Mesenchymal stem cell (in vitro differentiated cells and primary cell): Measurements from ENCODE around the gene GPC2.
A peak's percentile ranks its signal among the peaks of the same experiment; 100 is the strongest.

Experiments
- DNase-seq: peaks from one replicate; pipeline ENCODE4 v3.0.0-alpha.2; 2013
- H2AFZ ChIP-seq: one replicate; pipeline ENCODE4 v1.6.1; 2013; ENCODE audit warnings: low read depth, mild to moderate bottlenecking, control low read depth, inconsistent platforms, low read length, moderate library complexity
- H2AK5ac ChIP-seq: 2 replicates; pipeline ENCODE4 v1.6.1; 2013; ENCODE audit warnings: low read length, moderate library complexity, mild to moderate bottlenecking, inconsistent platforms; ENCODE audit not compliant: severe bottlenecking
- H2BK120ac ChIP-seq: one replicate; pipeline ENCODE4 v1.6.1; 2013; ENCODE audit warnings: low read depth, mild to moderate bottlenecking, inconsistent platforms, low read length, moderate library complexity
- H2BK12ac ChIP-seq, 2 experiments: one replicate each; pipeline ENCODE4 v1.6.1; 2013; ENCODE audit warnings: inconsistent platforms in 2 of 2, low read length in 2 of 2, mild to moderate bottlenecking in 2 of 2, moderate library complexity in 2 of 2, control low read depth in 1 of 2
- H2BK15ac ChIP-seq: one replicate; pipeline ENCODE4 v1.6.1; 2013; ENCODE audit warnings: mild to moderate bottlenecking, low read depth, inconsistent platforms; ENCODE audit not compliant: poor library complexity, severe bottlenecking
- H2BK5ac ChIP-seq: 2 replicates; pipeline ENCODE4 v1.6.1; 2013; ENCODE audit warnings: low read depth, mild to moderate bottlenecking, low read length, control low read depth, inconsistent platforms; ENCODE audit not compliant: poor library complexity, severe bottlenecking
- H3K14ac ChIP-seq, 2 experiments: one replicate each; pipeline ENCODE4 v1.6.1; 2013; ENCODE audit warnings: inconsistent platforms in 2 of 2, low read length in 2 of 2, control low read depth in 1 of 2, mild to moderate bottlenecking in 1 of 2, moderate library complexity in 1 of 2
- H3K18ac ChIP-seq, 2 experiments: one replicate each; pipeline ENCODE4 v1.6.1; 2013; ENCODE audit warnings: inconsistent platforms in 2 of 2, low read length in 2 of 2, control low read depth in 1 of 2, low read depth in 1 of 2, mild to moderate bottlenecking in 1 of 2
- H3K23ac ChIP-seq, 2 experiments: one replicate each; pipeline ENCODE4 v1.6.1; 2013; ENCODE audit warnings: inconsistent platforms in 2 of 2, low read length in 2 of 2, mild to moderate bottlenecking in 2 of 2, moderate library complexity in 2 of 2, control low read depth in 1 of 2
- H3K27ac ChIP-seq: 2 replicates; pipeline ENCODE4 v1.5.1; 2013; ENCODE audit warnings: mild to moderate bottlenecking, moderate library complexity, low read length, control low read depth, inconsistent platforms; ENCODE audit not compliant: poor library complexity, severe bottlenecking
- H3K27me3 ChIP-seq, 2 experiments: 2 replicates each; pipeline versions ENCODE4 v1.6.1 to v1.7.0; 2013; ENCODE audit warnings: low read length in 2 of 2, mild to moderate bottlenecking in 2 of 2, moderate library complexity in 2 of 2, control low read depth in 1 of 2, inconsistent platforms in 1 of 2; ENCODE audit not compliant: control insufficient read depth in 1 of 2, insufficient read depth in 1 of 2
- H3K36me3 ChIP-seq, 2 experiments: 2 replicates each; pipeline versions ENCODE4 v1.6.1 to v1.7.0; 2013; ENCODE audit warnings: low read length in 2 of 2, control low read depth in 1 of 2, inconsistent platforms in 1 of 2, low read depth in 1 of 2, mild to moderate bottlenecking in 1 of 2; ENCODE audit not compliant: insufficient read depth in 2 of 2, control insufficient read depth in 1 of 2
- H3K4ac ChIP-seq, 2 experiments: one replicate each; pipeline ENCODE4 v1.6.1; 2013; ENCODE audit warnings: inconsistent platforms in 2 of 2, low read length in 2 of 2, mild to moderate bottlenecking in 2 of 2, moderate library complexity in 2 of 2, control low read depth in 1 of 2, low read depth in 1 of 2
- H3K4me1 ChIP-seq: 2 replicates; pipeline ENCODE4 v1.6.1; 2013; ENCODE audit warnings: low read depth, low read length, control low read depth; ENCODE audit not compliant: control insufficient read depth, insufficient read depth
- H3K4me2 ChIP-seq: 2 replicates; pipeline ENCODE4 v1.6.1; 2013; ENCODE audit warnings: low read length, mild to moderate bottlenecking, inconsistent platforms; ENCODE audit not compliant: poor library complexity, severe bottlenecking
- H3K4me3 ChIP-seq, 2 experiments: 2 replicates each; pipeline versions ENCODE4 v1.5.1 to v1.7.0; 2013; ENCODE audit warnings: low read length in 2 of 2, mild to moderate bottlenecking in 2 of 2, control low read depth in 1 of 2, low read depth in 1 of 2; ENCODE audit not compliant: insufficient read depth in 1 of 2
- H3K79me1 ChIP-seq: replicated peaks from 2 replicates; pipeline ENCODE4 v1.6.1; 2013; ENCODE audit warnings: mild to moderate bottlenecking, control low read depth, low read length, inconsistent platforms; ENCODE audit not compliant: poor library complexity, severe bottlenecking
- H3K9ac ChIP-seq: 2 replicates; pipeline ENCODE4 v1.7.0; 2013; ENCODE audit warnings: mild to moderate bottlenecking, low read length, moderate library complexity
- H3K9me3 ChIP-seq: 2 replicates; pipeline ENCODE4 v1.7.0; 2013; ENCODE audit warnings: mild to moderate bottlenecking, low read length; ENCODE audit not compliant: control insufficient read depth
- H4K8ac ChIP-seq: one replicate; pipeline ENCODE4 v1.6.1; 2013; ENCODE audit warnings: inconsistent platforms, mild to moderate bottlenecking, low read length, moderate library complexity
- H4K91ac ChIP-seq: one replicate; pipeline ENCODE4 v1.6.1; 2013; ENCODE audit warnings: mild to moderate bottlenecking, low read length, inconsistent platforms
- WGBS: methylation state at CpG from one replicate; pipeline ENCODE4 v1.1.7; 2013; ENCODE audit warnings: mixed read lengths; 5-methylcytosine and 5-hydroxymethylcytosine counted together

GPC2 gene

DNA sequence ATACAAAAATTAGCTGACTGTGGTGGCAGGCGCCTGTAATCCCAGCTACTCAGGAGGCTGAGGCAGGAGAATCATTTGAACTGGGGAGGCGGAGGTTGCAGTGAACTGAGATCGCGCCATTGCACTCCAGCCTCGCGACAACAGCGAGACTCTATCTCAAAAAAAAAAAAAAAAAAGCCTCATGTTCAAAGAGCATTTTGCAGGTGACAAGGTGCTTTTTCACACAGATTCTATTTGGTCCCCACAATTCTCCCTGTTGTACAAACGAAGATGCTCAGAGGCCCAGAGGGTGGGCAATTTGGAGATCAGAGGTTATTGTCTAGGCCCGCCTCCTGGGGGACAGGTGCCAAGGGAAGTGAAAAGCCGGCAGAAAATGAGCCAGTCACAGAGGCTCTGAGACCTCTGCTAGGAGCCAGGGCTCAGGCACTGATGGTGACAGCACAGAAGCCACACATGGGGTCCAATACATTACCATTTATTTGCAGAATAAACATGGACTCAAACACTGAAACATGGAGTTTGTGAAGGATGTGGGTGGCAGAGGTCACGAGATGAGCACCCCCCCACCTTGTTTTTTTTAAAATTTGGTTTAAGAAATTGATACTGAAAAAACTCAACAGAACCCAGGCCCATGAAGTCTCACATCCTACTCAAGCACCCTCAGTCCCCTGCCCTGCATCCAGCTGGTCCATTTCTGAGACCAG is 7.9 kb downstream of the GPC2 start:
- H3K18ac ChIP-seq: no peak overlapping the region
- no peak overlapping the region for H3K9ac ChIP-seq
- no peak overlapping the region for H3K4me2 ChIP-seq
- H3K27me3 ChIP-seq: peaks cover 31 to 44% of the 10 kb centered on the region in 2 experiments
- H2BK12ac ChIP-seq: no peak overlapping the region
- no peak for DNase-seq
- WGBS: 96% methylated on average over 9 of the region's 11 CpGs
- no peak overlapping the region for H4K91ac ChIP-seq
- H3K27ac ChIP-seq: no peak overlapping the region
- no peak overlapping the region for H3K4me3 ChIP-seq
- no peak overlapping the region for H2AK5ac ChIP-seq
- H3K36me3 ChIP-seq: peaks cover 0 to 6% of the 10 kb centered on the region in 2 experiments
- H3K23ac ChIP-seq: no peak overlapping the region
- H3K4ac ChIP-seq: no peak overlapping the region
- no peaks in the 10 kb centered on the region for H3K9me3 ChIP-seq
- no peaks in the 10 kb centered on the region for H3K79me1 ChIP-seq
- H3K14ac ChIP-seq: no peak overlapping the region
- H2AFZ ChIP-seq: no peak overlapping the region
- no peak overlapping the region for H4K8ac ChIP-seq
- no peak overlapping the region for H2BK120ac ChIP-seq
- no peak overlapping the region for H2BK15ac ChIP-seq
- no peak overlapping the region for H2BK5ac ChIP-seq
- peaks cover 26% of the 10 kb centered on the region for H3K4me1 ChIP-seq

DNA sequence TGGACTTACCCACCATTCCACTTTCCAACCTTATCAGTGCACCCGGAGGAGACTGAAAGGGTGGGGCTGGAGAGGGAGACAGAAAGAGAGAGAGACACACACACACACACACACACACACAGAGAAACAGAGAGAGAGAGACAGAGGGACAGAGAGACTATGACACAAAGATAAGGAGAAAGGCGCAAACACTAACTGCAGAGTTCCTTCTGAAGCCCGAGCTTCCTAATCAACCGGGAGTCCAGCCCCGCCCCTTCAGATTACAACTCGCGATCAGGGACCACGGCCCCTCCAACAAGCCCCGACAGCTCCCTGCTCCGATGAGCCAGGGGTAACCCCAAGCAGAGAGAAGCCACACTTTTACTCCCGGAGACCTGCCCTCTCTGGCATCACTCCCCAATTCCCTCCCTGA is 9.3 kb downstream of the GPC2 start:
- no peak overlapping the region for H2AK5ac ChIP-seq
- H3K27me3 ChIP-seq: peaks cover 31 to 46% of the 10 kb centered on the region in 2 experiments
- peak overlapping the region in 1 of 2 experiments; percentile 79 for H3K4me3 ChIP-seq
- peak overlapping the region in 1 of 2 experiments; percentile 37 for H3K4ac ChIP-seq
- peak overlapping the region; percentile 27 for H2BK120ac ChIP-seq
- H2BK5ac ChIP-seq: no peak overlapping the region
- WGBS: 9% methylated on average over 10 of the region's 11 CpGs
- H3K9ac ChIP-seq: peak overlapping the region; percentile 83
- H3K36me3 ChIP-seq: no peaks in the 10 kb centered on the region
- peaks cover 29% of the 10 kb centered on the region for H3K4me1 ChIP-seq
- peak overlapping the region in 1 of 2 experiments; percentile 74 for H3K14ac ChIP-seq
- peak; percentile 26 for DNase-seq
- peak overlapping the region; percentile 69 for H3K4me2 ChIP-seq
- no peaks in the 10 kb centered on the region for H3K9me3 ChIP-seq
- peak overlapping the region; percentile 70 for H4K8ac ChIP-seq
- peak overlapping the region; percentile 92 for H2AFZ ChIP-seq
- peak overlapping the region; percentile 54 to 55 for H3K18ac ChIP-seq
- peak overlapping the region; percentile 86 for H2BK15ac ChIP-seq
- no peak overlapping the region for H2BK12ac ChIP-seq
- H4K91ac ChIP-seq: peak overlapping the region; percentile 74
- no peak overlapping the region for H3K27ac ChIP-seq
- no peak overlapping the region for H3K23ac ChIP-seq
- H3K79me1 ChIP-seq: no peaks in the 10 kb centered on the region

DNA sequence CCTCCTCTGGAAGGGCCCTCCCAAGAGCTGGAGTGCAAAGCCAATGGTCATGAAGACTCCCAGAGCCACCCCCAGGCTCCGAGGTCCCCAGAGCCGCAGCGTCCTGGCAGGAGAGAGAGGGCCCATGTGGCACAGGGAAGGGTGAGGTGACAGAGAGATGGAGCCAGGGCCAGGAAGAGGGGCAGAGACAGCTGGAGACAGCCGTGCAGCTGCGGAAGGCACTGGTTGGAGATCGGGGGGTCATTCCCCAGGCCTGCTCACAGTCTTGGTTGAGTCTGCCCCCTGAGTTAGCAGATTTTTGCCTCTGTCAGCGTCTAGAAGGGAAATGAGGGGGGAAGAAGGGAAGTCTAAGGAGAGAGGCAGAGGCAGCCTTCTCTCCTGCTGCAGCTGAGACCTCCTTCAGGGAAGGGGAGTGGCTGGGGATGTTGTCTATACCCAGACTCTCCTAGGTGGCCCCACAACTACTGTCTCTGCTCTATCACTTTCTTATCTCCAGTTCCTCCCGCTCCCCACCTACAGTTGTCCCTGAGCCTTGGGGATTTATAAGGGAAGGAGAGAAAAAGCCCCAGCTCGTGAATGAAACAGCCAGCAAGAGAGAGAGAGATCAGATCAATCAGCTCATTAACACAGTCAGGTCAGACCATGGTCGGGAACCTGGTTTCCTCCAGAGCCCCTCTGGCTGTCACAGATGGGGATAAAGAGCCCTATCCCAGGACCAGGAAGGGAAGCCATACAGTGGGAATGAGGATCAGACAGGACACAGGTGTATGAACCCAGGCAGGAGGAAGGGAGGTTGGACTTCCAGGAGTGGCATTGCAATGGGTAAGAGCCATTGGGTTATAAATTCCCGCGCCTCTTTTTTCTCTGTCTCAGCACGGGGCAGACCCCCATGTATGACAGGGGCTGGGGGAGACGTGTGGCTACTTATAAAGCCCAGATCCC is 9.9 kb downstream of the GPC2 start:
- no peak overlapping the region for H2BK5ac ChIP-seq
- no peak overlapping the region for H2BK15ac ChIP-seq

More for the DNA sequence above, 9.9 kb downstream of the GPC2 start:
- peak overlapping the region in 1 of 2 experiments; percentile 78 for H3K18ac ChIP-seq
- no peaks in the 10 kb centered on the region for H3K36me3 ChIP-seq
- peak overlapping the region; percentile 9 to 23 for H3K23ac ChIP-seq
- DNase-seq: no peak
- peaks cover 29% of the 10 kb centered on the region for H3K4me1 ChIP-seq
- H3K9me3 ChIP-seq: no peaks in the 10 kb centered on the region
- peak overlapping the region; percentile 34 for H4K91ac ChIP-seq
- H3K4me2 ChIP-seq: peak overlapping the region; percentile 69
- peak overlapping the region in 1 of 2 experiments; percentile 79 for H3K4me3 ChIP-seq
- WGBS: 50% methylated on average over 9 of the region's 14 CpGs
- H3K27ac ChIP-seq: no peak overlapping the region
- no peaks in the 10 kb centered on the region for H3K79me1 ChIP-seq
- H3K27me3 ChIP-seq: peaks cover 31 to 49% of the 10 kb centered on the region in 2 experiments
- peak overlapping the region in 1 of 2 experiments; percentile 54 for H3K4ac ChIP-seq
- H3K14ac ChIP-seq: no peak overlapping the region
- peak overlapping the region in 1 of 2 experiments; percentile 23 for H2BK12ac ChIP-seq
- peak overlapping the region; percentile 92 for H2AFZ ChIP-seq
- no peak overlapping the region for H2AK5ac ChIP-seq
- peak overlapping the region; percentile 83 for H3K9ac ChIP-seq
- H2BK120ac ChIP-seq: peak overlapping the region; percentile 27
- peak overlapping the region; percentile 31 for H4K8ac ChIP-seq
